ENCODE measurements around the gene TP53I11.

The TP53I11 gene

GRCh38 chr11:44938066-44938691 is 12.5 kb downstream of the TP53I11 start:
- no peak for DNase-seq

- DNase-seq, result no peak
Observed at GRCh38 chr11:44936951-44937543, 13.6 kb downstream of the TP53I11 start.

GRCh38 chr11:44936525-44936924 is 14.2 kb downstream of the TP53I11 start:
- peak; percentile 76 for DNase-seq

GRCh38 chr11:44934735-44935250 is 15.9 kb downstream of the TP53I11 start:
- DNase-seq, result no peak

GRCh38 chr11:44934110-44934509 is 16.6 kb downstream of the TP53I11 start:
- DNase-seq, result no peak

- no peak for DNase-seq
Observed at GRCh38 chr11:44931466-44931865, 19.2 kb downstream of the TP53I11 start.

- DNase-seq, result no peak
Observed at GRCh38 chr11:44930588-44931302, 19.9 kb downstream of the TP53I11 start.

- DNase-seq, result no peak
Observed at GRCh38 chr11:44928816-44929215, 21.9 kb downstream of the TP53I11 start.

- DNase-seq, result no peak
Observed at GRCh38 chr11:44928144-44928543, 22.5 kb downstream of the TP53I11 start.

- peak; percentile 44 for DNase-seq
Observed at GRCh38 chr11:44927174-44927661, 23.5 kb downstream of the TP53I11 start.

GRCh38 chr11:44926036-44926435 is 24.6 kb downstream of the TP53I11 start:
- DNase-seq, result no peak

GRCh38 chr11:44923806-44924205 is 26.9 kb downstream of the TP53I11 start:
- no peak for DNase-seq

- DNase-seq, result no peak
Observed at GRCh38 chr11:44923115-44923514, 27.6 kb downstream of the TP53I11 start.

GRCh38 chr11:44920451-44920850 is 30.2 kb downstream of the TP53I11 start:
- no peak for DNase-seq

- DNase-seq, result no peak
Observed at GRCh38 chr11:44917741-44918140, 32.9 kb downstream of the TP53I11 start.

GRCh38 chr11:44916801-44917385 is 33.8 kb downstream of the TP53I11 start:
- DNase-seq, result no peak

- DNase-seq, result no peak
Observed at GRCh38 chr11:44916331-44916730, 34.4 kb downstream of the TP53I11 start.

GRCh38 chr11:44915621-44916020 is 35.1 kb downstream of the TP53I11 start:
- no peak for DNase-seq

GRCh38 chr11:44915004-44915403 is 35.7 kb downstream of the TP53I11 start:
- DNase-seq, result no peak

GRCh38 chr11:44914105-44914504 is 36.6 kb downstream of the TP53I11 start:
- no peak for DNase-seq

- DNase-seq, result no peak
Observed at GRCh38 chr11:44913502-44913901, 37.2 kb downstream of the TP53I11 start.

GRCh38 chr11:44912270-44912987 is 38.3 kb downstream of the TP53I11 start:
- no peak for DNase-seq
